ENCODE results near the gene SDC4. TPM values are rescaled to one million over a fixed set of nuclear protein-coding genes. Genes with fewer than 3 reads are reported as not detected.

The SDC4 gene
- total and polyA plus RNA-seq, 9 of the 15 experiments (the other 6 are each of a cell fraction or from before 2014, with no cell fraction given): 2.1 to 10.7 (median 6.3) TPM

GRCh38 chr20:45293041-45294002, 54.9 kb downstream of the SDC4 start (continued):
- TF ChIP-seq SRSF1 (IDR thresholded peaks at IDR 0.05; ENCODE audit: low read depth, low read length): no peak
- TF ChIP-seq CBX2 (IDR thresholded peaks at IDR 0.05; ENCODE audit: insufficient read depth, low read length, poor library complexity, severe bottlenecking): no peak
- TF ChIP-seq SMARCA4 (IDR thresholded peaks at IDR 0.05): 0 out of 2 replicates have a peak, but pooled peaks have one; percentile 26
- TF ChIP-seq FOXP4 (CRISPR knock-in tag; IDR thresholded peaks at IDR 0.05; ENCODE audit: borderline replicate concordance): no peak
- no peak for TF ChIP-seq ZNF695 (CRISPR knock-in tag; IDR thresholded peaks at IDR 0.05)
- no peak for TF ChIP-seq ZNF589 (CRISPR knock-in tag; IDR thresholded peaks at IDR 0.05; ENCODE audit: low read depth)
- no peak for TF ChIP-seq COPS2 (conservative IDR thresholded peaks at IDR 0.05)
- TF ChIP-seq U2AF2 (optimal IDR thresholded peaks at IDR 0.05; ENCODE audit: low read depth, low read length): no peak
- no peak for TF ChIP-seq CREBBP (IDR thresholded peaks at IDR 0.05; ENCODE audit: low read depth, low read length)
- no peak for TF ChIP-seq ADNP (tag; IDR thresholded peaks at IDR 0.05)
- TF ChIP-seq CBFA2T3 (IDR thresholded peaks at IDR 0.05): no peak
- TF ChIP-seq ZBTB8A (IDR thresholded peaks at IDR 0.05; ENCODE audit: partially characterized antibody): no peak
- no peak for TF ChIP-seq ZNF140 (CRISPR knock-in tag; IDR thresholded peaks at IDR 0.05)
- no peak for TF ChIP-seq HBP1 (CRISPR knock-in tag; IDR thresholded peaks at IDR 0.05)
- no peak for TF ChIP-seq KAT2B (IDR thresholded peaks at IDR 0.05; ENCODE audit: low read depth, low read length)
- TF ChIP-seq SLC30A9 (CRISPR knock-in tag; IDR thresholded peaks at IDR 0.05): no peak
- no peak for TF ChIP-seq RBM25 (IDR thresholded peaks at IDR 0.05; ENCODE audit: low read depth, low read length, severe bottlenecking)
- no peak for TF ChIP-seq DMBX1 (CRISPR knock-in tag; IDR thresholded peaks at IDR 0.05; ENCODE audit: borderline replicate concordance)
- no peak for TF ChIP-seq ZSCAN32 (CRISPR knock-in tag; IDR thresholded peaks at IDR 0.05)
- TF ChIP-seq NEUROD1 (IDR thresholded peaks at IDR 0.05; ENCODE audit: borderline replicate concordance, low read depth, low read length, partially characterized antibody): no peak
- no peak for TF ChIP-seq ZNF174 (CRISPR knock-in tag; IDR thresholded peaks at IDR 0.05)

Data from K562 (cell line).